Astrocyte (in vitro differentiated cells and primary cell): ENCODE results near the gene KCNH8. TPM values are rescaled to one million over a fixed set of nuclear protein-coding genes. Genes with fewer than 3 reads are reported as not detected.

ENCODE experiments used
- DNase-seq: peaks from one replicate; pipeline ENCODE4 v3.0.0-alpha.2; 2010; ENCODE audit warnings: low read depth
- FAIRE-seq: peaks from 2 replicates; lab custom pipeline; 2011; peaks lifted over from hg19 to GRCh38; lab: Jason Lieb, UNC
- H2AFZ ChIP-seq: 2 replicates; pipeline ENCODE4 v1.6.0; 2012; ENCODE audit warnings: low read depth, low read length, inconsistent platforms
- H3K27ac ChIP-seq: 2 replicates; pipeline ENCODE4 v1.5.1; 2011; ENCODE audit warnings: low read depth, low read length, inconsistent platforms
- H3K27me3 ChIP-seq: 2 replicates; pipeline ENCODE4 v1.6.0; 2011; ENCODE audit warnings: low read length, inconsistent platforms; ENCODE audit not compliant: insufficient read depth
- H3K36me3 ChIP-seq: 2 replicates; pipeline ENCODE4 v1.5.1; 2011; ENCODE audit warnings: low read length, inconsistent platforms; ENCODE audit not compliant: insufficient read depth
- H3K4me1 ChIP-seq: 2 replicates; pipeline ENCODE4 v1.5.1; 2011; ENCODE audit warnings: low read length, inconsistent platforms; ENCODE audit not compliant: insufficient read depth
- H3K4me2 ChIP-seq: 2 replicates; pipeline ENCODE4 v1.6.0; 2012; ENCODE audit warnings: low read length, inconsistent platforms
- H3K4me3 ChIP-seq: 2 replicates; pipeline ENCODE4 v1.5.1; 2011; ENCODE audit warnings: low read depth, mild to moderate bottlenecking, low read length, inconsistent platforms; ENCODE audit not compliant: insufficient read depth
- H3K79me2 ChIP-seq: 2 replicates; pipeline ENCODE4 v1.6.0; 2012; ENCODE audit warnings: mild to moderate bottlenecking, low read length, inconsistent platforms; ENCODE audit not compliant: insufficient read depth
- H3K9ac ChIP-seq: 2 replicates; pipeline ENCODE4 v1.6.0; 2012; ENCODE audit warnings: mild to moderate bottlenecking, low read length, inconsistent platforms
- H3K9me3 ChIP-seq: 2 replicates; pipeline ENCODE4 v1.5.1; 2012; ENCODE audit warnings: low read depth, mild to moderate bottlenecking, low read length, inconsistent platforms; ENCODE audit not compliant: insufficient read depth
- H4K20me1 ChIP-seq: 2 replicates; pipeline ENCODE4 v1.6.0; 2012; ENCODE audit warnings: low read length, inconsistent platforms; ENCODE audit not compliant: insufficient read depth
- H3K27ac Mint-ChIP-seq: one replicate; pipeline ENCODE4 v1.8.0; 2021; ENCODE audit warnings: mild to moderate bottlenecking, mixed read lengths; ENCODE audit not compliant: unreplicated experiment
- H3K27me3 Mint-ChIP-seq: one replicate; pipeline ENCODE4 v1.8.0; 2021; ENCODE audit warnings: low read depth, mixed read lengths; ENCODE audit not compliant: unreplicated experiment
- H3K36me3 Mint-ChIP-seq: one replicate; pipeline ENCODE4 v1.8.0; 2021; ENCODE audit warnings: low read depth, mixed read lengths; ENCODE audit not compliant: unreplicated experiment
- H3K4me1 Mint-ChIP-seq: one replicate; pipeline ENCODE4 v1.8.0; 2021; ENCODE audit warnings: low read depth, mixed read lengths; ENCODE audit not compliant: unreplicated experiment
- H3K4me3 Mint-ChIP-seq: one replicate; pipeline ENCODE4 v1.8.0; 2021; ENCODE audit warnings: mild to moderate bottlenecking, moderate library complexity, mixed read lengths; ENCODE audit not compliant: unreplicated experiment
- H3K9me3 Mint-ChIP-seq: one replicate; pipeline ENCODE4 v1.8.0; 2021; ENCODE audit warnings: mild to moderate bottlenecking, mixed read lengths; ENCODE audit not compliant: unreplicated experiment
- EZH2 ChIP-seq: IDR thresholded peaks from 2 replicates; pipeline ENCODE4 v1.6.1; 2012; ENCODE audit warnings: mild to moderate bottlenecking, low read length, inconsistent platforms; ENCODE audit not compliant: insufficient read depth
- total RNA-seq: library from RNA; stranded (reverse); gene quantifications from 2 replicates; pipeline ENCODE4 v1.2.1, GENCODE V29; 2021
- TF ChIP-seq, protein P1 (sequence below): IDR thresholded peaks from 2 replicates; pipeline ENCODE4 v1.5.1; 2011; ENCODE audit warnings: low read depth, mild to moderate bottlenecking, inconsistent platforms, low read length, moderate library complexity; ENCODE audit not compliant: insufficient read depth

KCNH8 gene
- total RNA-seq, 1 donor from 2014 or later: 0.45 TPM

DNA sequence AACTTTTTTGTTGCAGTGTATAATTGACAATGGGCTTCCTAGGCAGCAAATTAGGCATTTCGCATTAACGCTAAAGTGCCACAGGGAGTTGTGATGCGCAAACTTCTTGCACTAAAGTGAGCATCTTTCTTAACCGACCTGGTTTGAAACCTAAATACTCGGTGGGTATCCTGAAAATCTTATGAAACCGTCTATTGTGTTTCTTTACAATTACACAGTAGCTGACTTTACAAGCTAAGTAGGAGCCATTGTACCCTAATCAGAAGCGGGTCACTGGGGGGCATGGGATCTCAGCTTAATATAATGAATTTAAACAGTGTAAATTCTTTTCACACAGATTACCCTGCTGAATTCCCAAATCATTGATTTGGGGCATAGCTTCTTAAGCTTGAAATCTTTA lies 328.0 kb downstream of the KCNH8 start:
- H3K36me3 ChIP-seq: no peaks in the 10 kb centered on the region
- H3K27me3 ChIP-seq: no peaks in the 10 kb centered on the region
- no peak overlapping the region for H3K27ac ChIP-seq
- no peaks in the 10 kb centered on the region for H3K9me3 ChIP-seq
- no peak for FAIRE-seq
- TF ChIP-seq EZH2: no peak
- TF ChIP-seq, protein P1, sequence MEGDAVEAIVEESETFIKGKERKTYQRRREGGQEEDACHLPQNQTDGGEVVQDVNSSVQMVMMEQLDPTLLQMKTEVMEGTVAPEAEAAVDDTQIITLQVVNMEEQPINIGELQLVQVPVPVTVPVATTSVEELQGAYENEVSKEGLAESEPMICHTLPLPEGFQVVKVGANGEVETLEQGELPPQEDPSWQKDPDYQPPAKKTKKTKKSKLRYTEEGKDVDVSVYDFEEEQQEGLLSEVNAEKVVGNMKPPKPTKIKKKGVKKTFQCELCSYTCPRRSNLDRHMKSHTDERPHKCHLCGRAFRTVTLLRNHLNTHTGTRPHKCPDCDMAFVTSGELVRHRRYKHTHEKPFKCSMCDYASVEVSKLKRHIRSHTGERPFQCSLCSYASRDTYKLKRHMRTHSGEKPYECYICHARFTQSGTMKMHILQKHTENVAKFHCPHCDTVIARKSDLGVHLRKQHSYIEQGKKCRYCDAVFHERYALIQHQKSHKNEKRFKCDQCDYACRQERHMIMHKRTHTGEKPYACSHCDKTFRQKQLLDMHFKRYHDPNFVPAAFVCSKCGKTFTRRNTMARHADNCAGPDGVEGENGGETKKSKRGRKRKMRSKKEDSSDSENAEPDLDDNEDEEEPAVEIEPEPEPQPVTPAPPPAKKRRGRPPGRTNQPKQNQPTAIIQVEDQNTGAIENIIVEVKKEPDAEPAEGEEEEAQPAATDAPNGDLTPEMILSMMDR: no peak
- no peak overlapping the region for H3K4me2 ChIP-seq
- no peaks in the 10 kb centered on the region for H3K79me2 ChIP-seq
- Mint-ChIP-seq H3K36me3 (no peaks in the 10 kb centered on the region), H3K4me1 (no peaks in the 10 kb centered on the region), H3K27me3 (no peaks in the 10 kb centered on the region), H3K27ac (no peak overlapping the region), H3K9me3 (no peaks in the 10 kb centered on the region), H3K4me3 (no peak overlapping the region)
- DNase-seq: no peak
- H4K20me1 ChIP-seq: no peaks in the 10 kb centered on the region
- no peaks in the 10 kb centered on the region for H3K4me1 ChIP-seq
- H2AFZ ChIP-seq: no peak overlapping the region
- no peak overlapping the region for H3K9ac ChIP-seq
- H3K4me3 ChIP-seq: no peak overlapping the region

DNA sequence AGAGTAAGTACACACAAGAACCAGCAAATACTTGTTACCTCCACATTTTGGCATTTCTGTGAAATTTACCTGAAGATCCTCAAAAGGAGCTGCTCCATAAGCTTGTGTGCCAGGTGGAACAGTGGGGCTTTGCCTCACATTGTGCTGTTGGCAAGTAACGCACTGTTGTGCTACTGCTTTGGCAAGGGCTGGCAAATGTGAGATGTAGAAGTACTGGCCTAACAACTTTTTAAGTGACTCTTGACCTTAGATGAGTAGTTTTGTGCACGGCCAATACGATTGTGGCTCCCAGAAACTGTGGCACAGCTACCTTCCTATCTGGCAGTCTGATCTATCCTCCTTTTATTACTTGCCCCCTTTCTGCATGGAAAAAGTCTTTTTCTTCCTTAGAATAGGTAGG lies 337.0 kb downstream of the KCNH8 start:
- Histone ChIP-seq H3K27me3 (no peaks in the 10 kb centered on the region), H3K79me2 (no peaks in the 10 kb centered on the region), H4K20me1 (no peaks in the 10 kb centered on the region), H3K36me3 (no peaks in the 10 kb centered on the region), H3K9ac (no peak overlapping the region), H3K27ac (no peak overlapping the region), H3K9me3 (no peaks in the 10 kb centered on the region), H3K4me2 (no peak overlapping the region), H3K4me3 (no peak overlapping the region), H2AFZ (no peak overlapping the region), H3K4me1 (no peaks in the 10 kb centered on the region)
- Mint-ChIP-seq H3K27me3 (no peaks in the 10 kb centered on the region), H3K36me3 (no peaks in the 10 kb centered on the region), H3K27ac (no peak overlapping the region), H3K4me3 (no peak overlapping the region), H3K4me1 (peaks cover 3% of the 10 kb centered on the region), H3K9me3 (peaks cover 6% of the 10 kb centered on the region)
- DNase-seq: no peak
- FAIRE-seq: no peak
- TF ChIP-seq EZH2: no peak
- TF ChIP-seq, protein P1: no peak

DNA sequence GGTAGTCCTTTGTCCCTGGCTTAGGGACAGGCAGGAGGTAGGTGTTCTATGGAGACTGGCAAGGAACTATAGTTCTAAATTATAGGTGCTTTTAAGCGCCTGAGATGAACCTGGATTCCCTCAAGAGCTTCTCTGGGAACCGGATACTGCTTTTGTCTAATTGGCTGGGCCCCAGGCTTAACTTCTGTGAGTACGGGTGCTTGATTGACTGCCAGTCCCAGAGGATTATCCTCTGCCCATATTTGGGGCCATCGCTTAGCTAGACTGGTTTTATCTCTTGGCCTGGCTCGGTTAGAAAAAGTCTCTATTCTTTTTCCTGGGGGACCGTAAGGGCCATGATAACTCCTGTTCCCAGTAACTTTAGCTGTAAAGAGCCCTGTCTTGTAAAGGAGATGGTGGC lies 339.1 kb downstream of the KCNH8 start:
- no peak for TF ChIP-seq EZH2
- TF ChIP-seq, protein P1: no peak
- Histone ChIP-seq H3K4me1 (no peaks in the 10 kb centered on the region), H3K27ac (no peak overlapping the region), H4K20me1 (no peaks in the 10 kb centered on the region), H3K9ac (no peak overlapping the region), H3K4me3 (no peak overlapping the region), H3K9me3 (no peaks in the 10 kb centered on the region), H2AFZ (no peak overlapping the region), H3K36me3 (no peaks in the 10 kb centered on the region), H3K4me2 (no peak overlapping the region), H3K79me2 (no peaks in the 10 kb centered on the region), H3K27me3 (no peaks in the 10 kb centered on the region)
- Mint-ChIP-seq H3K4me3 (no peak overlapping the region), H3K27me3 (no peaks in the 10 kb centered on the region), H3K4me1 (peaks cover 3% of the 10 kb centered on the region), H3K27ac (no peak overlapping the region), H3K9me3 (peaks cover 3% of the 10 kb centered on the region), H3K36me3 (no peaks in the 10 kb centered on the region)
- no peak for DNase-seq
- FAIRE-seq: no peak
